SJCRH30 (cell line): ENCODE data around the gene GTF2H2. TPM values are rescaled to one million over a fixed set of nuclear protein-coding genes. Genes with fewer than 3 reads are reported as not detected.
"Not testable (repeated sequence)": the region's sequence is repeated elsewhere in the genome, so short reads cannot be mapped to it uniquely, and the experiment has no call there.

Source experiments
- DNase-seq, 2 experiments: peaks; one replicate each; pipeline ENCODE4 v3.0.0-alpha.2; 2015 to 2020
- H3K27ac ChIP-seq: fragments of 250-450 bp; sonication (Bioruptor Pico); 2 replicates; pipeline ENCODE4 v1.5.1; 2020; ENCODE audit warnings: mild to moderate bottlenecking, moderate library complexity
- H3K27me3 ChIP-seq: fragments of 250-450 bp; sonication (Bioruptor Pico); 2 replicates; pipeline ENCODE4 v1.5.1; 2020; ENCODE audit warnings: mild to moderate bottlenecking, moderate library complexity
- H3K36me3 ChIP-seq: fragments of 250-450 bp; sonication (Bioruptor Pico); 2 replicates; pipeline ENCODE4 v1.5.1; 2020; ENCODE audit warnings: mild to moderate bottlenecking, moderate library complexity
- H3K4me1 ChIP-seq: fragments of 250-450 bp; sonication (Bioruptor Pico); 2 replicates; pipeline ENCODE4 v1.5.1; 2020; ENCODE audit warnings: mild to moderate bottlenecking, moderate library complexity
- H3K4me3 ChIP-seq: fragments of 250-450 bp; sonication (Bioruptor Pico); 2 replicates; pipeline ENCODE4 v1.5.1; 2020; ENCODE audit warnings: mild to moderate bottlenecking, moderate library complexity
- H3K9me3 ChIP-seq: fragments of 250-450 bp; sonication (Bioruptor Pico); replicated peaks from 2 replicates; pipeline ENCODE4 v1.5.1; 2020; ENCODE audit warnings: mild to moderate bottlenecking, moderate library complexity
- total RNA-seq: library from RNA; depleted of rRNA; stranded (reverse); fragments of >200 nt; shearing (Covaris generic); gene quantifications from 2 replicates; pipeline ENCODE4 v1.2.3, GENCODE V29; 2014; rRNA removed

GTF2H2 gene
- 53.4 and 66.6 TPM in 2 replicates for total RNA-seq

GRCh38 chr5:71067262-71067928 lies at the start of gene GTF2H2:
Gene GTF2H2 (minus strand): TSS chr5:71067676. CDS start chr5:71062763, 4,913 bp downstream.
- DNase-seq, H3K9me3 ChIP-seq, H3K4me1 ChIP-seq, H3K27me3 ChIP-seq, H3K4me3 ChIP-seq, H3K27ac ChIP-seq, H3K36me3 ChIP-seq: not testable (repeated sequence)

GRCh38 chr5:71109730-71110275 lies 42.3 kb upstream of the GTF2H2 start:
- not testable (repeated sequence) for H3K27ac ChIP-seq, H3K4me1 ChIP-seq, DNase-seq, H3K27me3 ChIP-seq, H3K4me3 ChIP-seq, H3K36me3 ChIP-seq, H3K9me3 ChIP-seq

GRCh38 chr5:71099996-71100395 lies 32.5 kb upstream of the GTF2H2 start:
- DNase-seq, H3K36me3 ChIP-seq, H3K4me1 ChIP-seq, H3K27me3 ChIP-seq, H3K4me3 ChIP-seq, H3K9me3 ChIP-seq, H3K27ac ChIP-seq: not testable (repeated sequence)

GRCh38 chr5:71097930-71098203 lies 30.4 kb upstream of the GTF2H2 start:
- not testable (repeated sequence) for H3K4me3 ChIP-seq, H3K36me3 ChIP-seq, DNase-seq, H3K27me3 ChIP-seq, H3K4me1 ChIP-seq, H3K27ac ChIP-seq, H3K9me3 ChIP-seq

GRCh38 chr5:71097173-71097929 lies 29.9 kb upstream of the GTF2H2 start:
- not testable (repeated sequence) for H3K9me3 ChIP-seq, DNase-seq, H3K4me3 ChIP-seq, H3K27me3 ChIP-seq, H3K4me1 ChIP-seq, H3K36me3 ChIP-seq, H3K27ac ChIP-seq

GRCh38 chr5:71089773-71090172 lies 22.3 kb upstream of the GTF2H2 start:
- not testable (repeated sequence) for H3K9me3 ChIP-seq, DNase-seq, H3K4me1 ChIP-seq, H3K27me3 ChIP-seq, H3K27ac ChIP-seq, H3K36me3 ChIP-seq, H3K4me3 ChIP-seq

GRCh38 chr5:71088754-71089153 lies 21.3 kb upstream of the GTF2H2 start:
- not testable (repeated sequence) for H3K36me3 ChIP-seq, H3K27ac ChIP-seq, DNase-seq, H3K4me1 ChIP-seq, H3K9me3 ChIP-seq, H3K27me3 ChIP-seq, H3K4me3 ChIP-seq

- not testable (repeated sequence) for DNase-seq
These were observed 18.7 kb upstream of the GTF2H2 start for GRCh38 chr5:71086145-71086544.

GRCh38 chr5:71084280-71085063 lies 17.0 kb upstream of the GTF2H2 start:
- not testable (repeated sequence) for H3K4me3 ChIP-seq, H3K9me3 ChIP-seq, H3K4me1 ChIP-seq, H3K36me3 ChIP-seq, H3K27ac ChIP-seq, DNase-seq, H3K27me3 ChIP-seq

More at GRCh38 chr5:71086145-71086544, 18.7 kb upstream of the GTF2H2 start:
- H3K27ac ChIP-seq, H3K4me1 ChIP-seq, H3K4me3 ChIP-seq, H3K9me3 ChIP-seq, H3K27me3 ChIP-seq, H3K36me3 ChIP-seq: not testable (repeated sequence)

- not testable (repeated sequence) for H3K4me1 ChIP-seq, H3K27ac ChIP-seq, H3K27me3 ChIP-seq, H3K4me3 ChIP-seq, H3K9me3 ChIP-seq, H3K36me3 ChIP-seq, DNase-seq
These were observed 15.4 kb upstream of the GTF2H2 start for GRCh38 chr5:71082898-71083297.

- H3K4me1 ChIP-seq, H3K27me3 ChIP-seq, H3K27ac ChIP-seq, DNase-seq, H3K36me3 ChIP-seq, H3K4me3 ChIP-seq, H3K9me3 ChIP-seq: not testable (repeated sequence)
These were observed 14.9 kb upstream of the GTF2H2 start for GRCh38 chr5:71082340-71082739.

GRCh38 chr5:71061322-71061721 lies 6.2 kb downstream of the GTF2H2 start:
- H3K27me3 ChIP-seq, H3K4me1 ChIP-seq, H3K27ac ChIP-seq, H3K36me3 ChIP-seq, H3K9me3 ChIP-seq, DNase-seq, H3K4me3 ChIP-seq: not testable (repeated sequence)

- not testable (repeated sequence) for H3K4me1 ChIP-seq, H3K27me3 ChIP-seq, H3K27ac ChIP-seq, DNase-seq, H3K9me3 ChIP-seq, H3K36me3 ChIP-seq, H3K4me3 ChIP-seq
These were observed 8.1 kb downstream of the GTF2H2 start for GRCh38 chr5:71059426-71059825.

GRCh38 chr5:71044808-71045207 lies 22.7 kb downstream of the GTF2H2 start:
- DNase-seq, H3K36me3 ChIP-seq, H3K27me3 ChIP-seq, H3K4me3 ChIP-seq, H3K9me3 ChIP-seq, H3K27ac ChIP-seq, H3K4me1 ChIP-seq: not testable (repeated sequence)

GRCh38 chr5:71044128-71044527 lies 23.3 kb downstream of the GTF2H2 start:
- not testable (repeated sequence) for H3K9me3 ChIP-seq, DNase-seq, H3K27ac ChIP-seq

More at GRCh38 chr5:71044128-71044527, 23.3 kb downstream of the GTF2H2 start:
- H3K4me1 ChIP-seq, H3K4me3 ChIP-seq, H3K27me3 ChIP-seq, H3K36me3 ChIP-seq: not testable (repeated sequence)
